H1 (cell line): ENCODE measurements around the gene GLMN. TPM values are rescaled to one million over a fixed set of nuclear protein-coding genes. Genes with fewer than 3 reads are reported as not detected.

Experiments
- ATF2 ChIP-seq: IDR thresholded peaks from 2 replicates; pipeline ENCODE4 v1.6.1; 2012; ENCODE audit warnings: low read length, inconsistent platforms
- BCL11A ChIP-seq, 2 experiments: IDR thresholded peaks; one replicate each; pipeline ENCODE4 v1.6.1; 2011; ENCODE audit warnings: low read depth in 2 of 2, low read length in 2 of 2, mild to moderate bottlenecking in 2 of 2
- CBX8 ChIP-seq: fragments of 300-800, 300-1000 bp; sonication (generic); IDR thresholded peaks from 2 replicates; pipeline ENCODE4 v1.7.1; 2016; ENCODE audit warnings: low read depth, low read length, borderline replicate concordance
- CEBPB ChIP-seq: IDR thresholded peaks from 2 replicates; pipeline ENCODE4 v1.6.1; 2012; ENCODE audit warnings: low read depth, low read length
- GABPA ChIP-seq: IDR thresholded peaks from 2 replicates; pipeline ENCODE4 v1.6.1; 2011; ENCODE audit warnings: mild to moderate bottlenecking, low read length, moderate library complexity, borderline replicate concordance; ENCODE audit not compliant: insufficient read depth
- HDAC2 ChIP-seq, 2 experiments: fragments of 300-600 bp in 1 of 2; sonication (generic) in 1 of 2; IDR thresholded peaks; 2 replicates each; pipeline ENCODE4 v1.6.1; 2011 to 2012; ENCODE audit warnings: low read depth in 2 of 2, low read length in 2 of 2, mild to moderate bottlenecking in 2 of 2, moderate library complexity in 2 of 2, borderline replicate concordance in 1 of 2, inconsistent platforms in 1 of 2
- JUND ChIP-seq: IDR thresholded peaks from 2 replicates; pipeline ENCODE4 v1.6.1; 2011; ENCODE audit warnings: mild to moderate bottlenecking, improper control_type of control experiment, low read length
- KDM1A ChIP-seq: fragments of 200-600, 300-600 bp; sonication (generic); IDR thresholded peaks from 2 replicates; pipeline ENCODE4 v1.7.1; 2016; ENCODE audit warnings: mild to moderate bottlenecking, low read length, borderline replicate concordance
- PHF8 ChIP-seq: fragments of 200-600 bp; sonication (generic); conservative IDR thresholded peaks from 2 replicates; pipeline ENCODE4 v1.7.1; 2012; ENCODE audit warnings: low read depth, mild to moderate bottlenecking, inconsistent platforms, low read length, moderate library complexity
- POLR2A ChIP-seq, 2 experiments: IDR thresholded peaks; 1 replicate in 1 of 2; 2 replicates in 1 of 2; pipeline ENCODE4 v1.6.1; 2011; ENCODE audit warnings: low read depth in 2 of 2, low read length in 2 of 2, mild to moderate bottlenecking in 2 of 2; ENCODE audit errors: control extremely low read depth in 1 of 2
- POLR2AphosphoS5 ChIP-seq: IDR thresholded peaks from 2 replicates; pipeline ENCODE4 v1.6.1; 2011; ENCODE audit warnings: low read depth, low read length
- SAP30 ChIP-seq: fragments of 300-600 bp; sonication (generic); IDR thresholded peaks from 2 replicates; pipeline ENCODE4 v1.7.1; 2012; ENCODE audit warnings: low read length, moderate library complexity, mild to moderate bottlenecking, inconsistent platforms; ENCODE audit not compliant: insufficient read depth, insufficient replicate concordance
- SRF ChIP-seq: IDR thresholded peaks from 2 replicates; pipeline ENCODE4 v1.6.1; 2011; ENCODE audit warnings: mild to moderate bottlenecking, low read depth, low read length, moderate library complexity
- TBP ChIP-seq: IDR thresholded peaks from 2 replicates; pipeline ENCODE4 v1.6.1; 2011; ENCODE audit warnings: low read depth, low read length, improper control_type of control experiment
- TEAD4 ChIP-seq: IDR thresholded peaks from 2 replicates; pipeline ENCODE4 v1.6.1; 2012; ENCODE audit warnings: low read depth, low read length, inconsistent platforms, mixed read lengths
- USF2 ChIP-seq: IDR thresholded peaks from 2 replicates; pipeline ENCODE4 v1.6.1; 2011; ENCODE audit warnings: low read length, improper control_type of control experiment
- ZNF274 ChIP-seq: IDR thresholded peaks from 2 replicates; pipeline ENCODE4 v1.7.0; 2012; ENCODE audit warnings: low read length, borderline replicate concordance; ENCODE audit errors: extremely low read depth
- polyA plus RNA-seq, 7 experiments: library from polyadenylated mRNA; depleted of rRNA in 3 of 7; stranded (reverse) in 5 of 7; unstranded in 2 of 7; fragments of >200 nt in 5 of 7; fragments of 200-250 nt in 2 of 7; gene quantifications; 1 replicate in 5 of 7; 2 replicates in 1 of 7; 4 replicates in 1 of 7; pipeline versions ENCODE4 v1.2.1 to v1.2.3, GENCODE V29; 2011 to 2013; ENCODE audit warnings: missing spikeins in 2 of 7, mixed read lengths in 2 of 7
- total RNA-seq: library from RNA; stranded (reverse); fragmentation: NEBNext Ultra II Directional; extraction: Animal tissue kit (Norgen Biotek cat#: 25700); gene quantifications from 2 replicates; pipeline ENCODE4 v1.2.1, GENCODE V29; 2021
- TF ChIP-seq, protein P1 (sequence below), 3 experiments: IDR thresholded peaks; 1 replicate in 2 of 3; 2 replicates in 1 of 3; pipeline versions ENCODE4 v1.5.1 to v1.6.1; 2011; ENCODE audit warnings: low read length in 3 of 3, mild to moderate bottlenecking in 3 of 3, inconsistent platforms in 2 of 3, low read depth in 1 of 3, moderate library complexity in 1 of 3; ENCODE audit not compliant: insufficient read depth in 1 of 3; ENCODE audit errors: control extremely low read depth in 1 of 3

GLMN gene
- total and polyA plus RNA-seq, 2 of the 8 experiments (the other 6 are each of a cell fraction or from before 2014, with no cell fraction given), result 5.7 to 25.0 TPM

DNA sequence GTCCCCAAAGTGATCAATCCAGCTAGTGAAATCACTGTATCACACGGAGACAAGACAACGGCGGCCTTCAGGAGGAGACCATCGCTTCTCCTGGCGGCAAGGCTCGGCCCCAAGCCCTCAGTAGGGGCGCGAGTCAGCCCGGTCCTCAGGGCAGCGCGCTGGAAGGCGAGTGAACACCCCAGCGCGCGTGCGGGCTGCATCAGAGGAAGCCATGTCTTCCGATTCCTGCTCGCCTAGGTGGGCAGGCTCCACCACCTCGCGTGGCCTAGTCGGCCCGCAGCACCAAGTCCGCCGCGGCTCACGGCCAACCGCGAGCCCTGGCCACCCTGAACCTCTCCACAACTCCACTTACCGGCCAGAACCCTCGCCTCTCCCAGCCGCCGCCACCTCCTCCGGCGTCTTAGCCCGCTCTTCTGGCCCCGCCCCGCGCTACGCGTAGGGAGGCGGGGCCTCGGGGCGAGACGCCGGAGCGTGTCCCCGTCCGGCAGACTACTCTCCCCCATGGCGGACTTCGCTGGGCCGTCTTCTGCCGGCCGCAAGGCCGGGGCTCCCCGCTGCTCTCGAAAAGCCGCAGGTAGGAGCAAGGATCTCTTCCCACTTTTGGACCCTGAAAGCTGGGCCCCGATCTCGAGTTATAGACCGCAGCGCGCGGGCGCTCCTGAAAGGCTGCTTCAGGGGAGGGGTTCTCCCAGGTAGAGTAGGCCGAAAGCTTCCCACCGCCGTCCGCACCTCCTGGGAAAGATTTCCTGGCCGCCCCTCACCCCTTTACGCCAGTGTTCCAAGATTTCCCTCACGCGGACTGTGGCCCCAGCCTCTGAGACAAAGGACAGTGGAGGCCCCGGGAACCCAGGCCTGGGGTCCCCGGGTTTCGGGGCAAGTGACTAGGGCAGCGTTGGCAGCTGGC lies at the start of gene GLMN, which contains the start of gene RPAP2 (continued):
- TF ChIP-seq GABPA (no peak), SRF (no peak), CBX8 (no peak), KDM1A (no peak), POLR2A (IDR thresholded peaks at IDR 0.05; ENCODE audit: control extremely low read depth in 1 of 2, low read depth in 2 of 2, low read length in 2 of 2) (peak; percentile 94 to 96), USF2 (no peak), BCL11A (IDR thresholded peaks at IDR 0.05; ENCODE audit: low read depth in 2 of 2, low read length in 2 of 2) (no peak), JUND (no peak), TEAD4 (no peak), HDAC2 (IDR thresholded peaks at IDR 0.05; ENCODE audit: borderline replicate concordance in 1 of 2, low read depth in 2 of 2, low read length in 2 of 2) (no peak), ATF2 (no peak), SAP30 (no peak), ZNF274 (no peak), POLR2AphosphoS5 (peak; percentile 94), PHF8 (peak; percentile 99), TBP (peak; percentile 80), CEBPB (no peak)
- TF ChIP-seq, protein P1, sequence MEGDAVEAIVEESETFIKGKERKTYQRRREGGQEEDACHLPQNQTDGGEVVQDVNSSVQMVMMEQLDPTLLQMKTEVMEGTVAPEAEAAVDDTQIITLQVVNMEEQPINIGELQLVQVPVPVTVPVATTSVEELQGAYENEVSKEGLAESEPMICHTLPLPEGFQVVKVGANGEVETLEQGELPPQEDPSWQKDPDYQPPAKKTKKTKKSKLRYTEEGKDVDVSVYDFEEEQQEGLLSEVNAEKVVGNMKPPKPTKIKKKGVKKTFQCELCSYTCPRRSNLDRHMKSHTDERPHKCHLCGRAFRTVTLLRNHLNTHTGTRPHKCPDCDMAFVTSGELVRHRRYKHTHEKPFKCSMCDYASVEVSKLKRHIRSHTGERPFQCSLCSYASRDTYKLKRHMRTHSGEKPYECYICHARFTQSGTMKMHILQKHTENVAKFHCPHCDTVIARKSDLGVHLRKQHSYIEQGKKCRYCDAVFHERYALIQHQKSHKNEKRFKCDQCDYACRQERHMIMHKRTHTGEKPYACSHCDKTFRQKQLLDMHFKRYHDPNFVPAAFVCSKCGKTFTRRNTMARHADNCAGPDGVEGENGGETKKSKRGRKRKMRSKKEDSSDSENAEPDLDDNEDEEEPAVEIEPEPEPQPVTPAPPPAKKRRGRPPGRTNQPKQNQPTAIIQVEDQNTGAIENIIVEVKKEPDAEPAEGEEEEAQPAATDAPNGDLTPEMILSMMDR (IDR thresholded peaks at IDR 0.05; ENCODE audit: control extremely low read depth in 1 of 3, insufficient read depth in 1 of 3, low read depth in 1 of 3, low read length in 3 of 3), result peak in 1 of 3 experiments; percentile 5; a peak in 1 of 4 replicates
